ENCODE measurements around the gene ACSL5.

DNA sequence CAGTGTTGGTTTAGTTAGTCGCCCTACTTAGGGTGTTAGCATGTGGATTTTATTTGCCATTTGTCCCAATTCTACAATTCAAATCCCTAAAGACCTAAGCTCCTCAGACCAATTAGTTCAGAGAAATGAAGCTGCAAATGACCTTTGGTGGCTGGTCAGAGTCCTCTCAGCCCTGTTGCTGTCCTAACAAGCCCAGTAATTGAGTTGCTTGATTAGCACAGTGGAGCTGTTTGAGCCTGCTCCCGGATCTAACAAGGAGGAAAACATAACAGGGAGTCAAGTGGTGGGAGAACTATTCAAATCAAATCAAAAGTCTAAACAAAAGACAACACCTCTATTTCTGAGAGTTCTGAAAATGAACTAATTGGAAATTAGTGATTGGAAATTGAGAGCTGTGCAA is 50.7 kb downstream of the ACSL5 start:
- TF ChIP-seq, protein P1, sequence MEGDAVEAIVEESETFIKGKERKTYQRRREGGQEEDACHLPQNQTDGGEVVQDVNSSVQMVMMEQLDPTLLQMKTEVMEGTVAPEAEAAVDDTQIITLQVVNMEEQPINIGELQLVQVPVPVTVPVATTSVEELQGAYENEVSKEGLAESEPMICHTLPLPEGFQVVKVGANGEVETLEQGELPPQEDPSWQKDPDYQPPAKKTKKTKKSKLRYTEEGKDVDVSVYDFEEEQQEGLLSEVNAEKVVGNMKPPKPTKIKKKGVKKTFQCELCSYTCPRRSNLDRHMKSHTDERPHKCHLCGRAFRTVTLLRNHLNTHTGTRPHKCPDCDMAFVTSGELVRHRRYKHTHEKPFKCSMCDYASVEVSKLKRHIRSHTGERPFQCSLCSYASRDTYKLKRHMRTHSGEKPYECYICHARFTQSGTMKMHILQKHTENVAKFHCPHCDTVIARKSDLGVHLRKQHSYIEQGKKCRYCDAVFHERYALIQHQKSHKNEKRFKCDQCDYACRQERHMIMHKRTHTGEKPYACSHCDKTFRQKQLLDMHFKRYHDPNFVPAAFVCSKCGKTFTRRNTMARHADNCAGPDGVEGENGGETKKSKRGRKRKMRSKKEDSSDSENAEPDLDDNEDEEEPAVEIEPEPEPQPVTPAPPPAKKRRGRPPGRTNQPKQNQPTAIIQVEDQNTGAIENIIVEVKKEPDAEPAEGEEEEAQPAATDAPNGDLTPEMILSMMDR (IDR thresholded peaks at IDR 0.05) = no peak
- TF ChIP-seq EZH2phosphoT487 (IDR thresholded peaks at IDR 0.05) (no peak), EZH2 (IDR thresholded peaks at IDR 0.05) (no peak)

All from neural progenitor cell (in vitro differentiated cells).